Glutamatergic neuron (in vitro differentiated cells): ENCODE data around the gene WNT2. TPM values are rescaled to one million over a fixed set of nuclear protein-coding genes. Genes with fewer than 3 reads are reported as not detected.

ENCODE experiments used
- DNase-seq: peaks from one replicate; pipeline ENCODE4 v3.0.0; 2022
- H3K27ac Mint-ChIP-seq: one replicate; pipeline ENCODE4 v1.8.0; 2020; ENCODE audit warnings: mild to moderate bottlenecking, mixed read lengths, inconsistent platforms; ENCODE audit not compliant: unreplicated experiment
- H3K27me3 Mint-ChIP-seq: one replicate; pipeline ENCODE4 v1.8.0; 2020; ENCODE audit warnings: mild to moderate bottlenecking, moderate library complexity, mixed read lengths, inconsistent platforms; ENCODE audit not compliant: unreplicated experiment
- H3K36me3 Mint-ChIP-seq: one replicate; pipeline ENCODE4 v1.8.0; 2020; ENCODE audit warnings: mild to moderate bottlenecking, mixed read lengths, inconsistent platforms; ENCODE audit not compliant: unreplicated experiment
- H3K4me1 Mint-ChIP-seq: one replicate; pipeline ENCODE4 v1.8.0; 2020; ENCODE audit warnings: mild to moderate bottlenecking, low read depth, mixed read lengths, inconsistent platforms; ENCODE audit not compliant: unreplicated experiment
- H3K4me3 Mint-ChIP-seq: one replicate; pipeline ENCODE4 v1.8.0; 2020; ENCODE audit warnings: mild to moderate bottlenecking, mixed read lengths, inconsistent platforms; ENCODE audit not compliant: unreplicated experiment
- H3K9me3 Mint-ChIP-seq: one replicate; pipeline ENCODE4 v1.8.0; 2020; ENCODE audit warnings: mild to moderate bottlenecking, moderate library complexity, mixed read lengths, inconsistent platforms; ENCODE audit not compliant: unreplicated experiment
- CTCF ChIP-seq: fragments of 200-600 bp; sonication (generic); IDR thresholded peaks from one replicate; pipeline ENCODE4 v1.5.0; 2021; ENCODE audit not compliant: partially characterized antibody, unreplicated experiment
- total RNA-seq: library from RNA; stranded (reverse); fragmentation: NEBNext Ultra II Directional; extraction: Animal tissue kit (Norgen Biotek cat#: 25700); gene quantifications from one replicate; pipeline ENCODE4 v1.2.1, GENCODE V29; 2021; ENCODE audit not compliant: unreplicated experiment

The WNT2 gene
- total RNA-seq, 1 donor from 2014 or later: not detected

GRCh38 chr7:117273814-117274225, 49.0 kb downstream of the WNT2 start:
- Mint-ChIP-seq H3K36me3 (no peaks in the 10 kb centered on the region), H3K4me1 (no peaks in the 10 kb centered on the region), H3K9me3 (peaks cover 3% of the 10 kb centered on the region), H3K4me3 (no peak overlapping the region), H3K27ac (no peak overlapping the region), H3K27me3 (peaks cover 4% of the 10 kb centered on the region)
- no peak for TF ChIP-seq CTCF
- DNase-seq: no peak

- DNase-seq: no peak
- Mint-ChIP-seq H3K27me3 (peaks cover 4% of the 10 kb centered on the region), H3K27ac (no peak overlapping the region), H3K36me3 (no peaks in the 10 kb centered on the region), H3K4me1 (no peaks in the 10 kb centered on the region), H3K4me3 (no peak overlapping the region), H3K9me3 (peaks cover 3% of the 10 kb centered on the region)
- TF ChIP-seq CTCF: no peak
These were observed 49.5 kb downstream of the WNT2 start for GRCh38 chr7:117273325-117273724.

- H3K4me1 Mint-ChIP-seq: no peaks in the 10 kb centered on the region
- H3K4me3 Mint-ChIP-seq: no peak overlapping the region
- peaks cover 4% of the 10 kb centered on the region for H3K27me3 Mint-ChIP-seq
- H3K36me3 Mint-ChIP-seq: no peaks in the 10 kb centered on the region
- no peak for TF ChIP-seq CTCF
- DNase-seq: no peak
- peaks cover 2% of the 10 kb centered on the region for H3K9me3 Mint-ChIP-seq
- H3K27ac Mint-ChIP-seq: no peak overlapping the region
These were observed 50.7 kb downstream of the WNT2 start for GRCh38 chr7:117272017-117272759.

GRCh38 chr7:117271566-117271965, 51.3 kb downstream of the WNT2 start:
- no peak for TF ChIP-seq CTCF
- peaks cover 2% of the 10 kb centered on the region for H3K9me3 Mint-ChIP-seq
- H3K27ac Mint-ChIP-seq: no peak overlapping the region
- peaks cover 4% of the 10 kb centered on the region for H3K27me3 Mint-ChIP-seq
- DNase-seq: no peak
- H3K36me3 Mint-ChIP-seq: no peaks in the 10 kb centered on the region
- H3K4me1 Mint-ChIP-seq: no peaks in the 10 kb centered on the region
- no peak overlapping the region for H3K4me3 Mint-ChIP-seq

GRCh38 chr7:117270371-117270770, 52.5 kb downstream of the WNT2 start:
- Mint-ChIP-seq H3K27ac (no peak overlapping the region), H3K4me3 (no peak overlapping the region), H3K27me3 (peaks cover 4% of the 10 kb centered on the region), H3K4me1 (no peaks in the 10 kb centered on the region), H3K36me3 (no peaks in the 10 kb centered on the region), H3K9me3 (peaks cover 2% of the 10 kb centered on the region)
- no peak for TF ChIP-seq CTCF
- no peak for DNase-seq
